ENCODE results near the gene IL1RAPL2. TPM values are rescaled to one million over a fixed set of nuclear protein-coding genes. Genes with fewer than 3 reads are reported as not detected.

IL1RAPL2 gene
- total RNA-seq, 2 donors from 2014 or later: not detected

- no peak for DNase-seq
- peaks cover 15% of the 10 kb centered on the region for H3K27me3 Mint-ChIP-seq (ENCODE audit: low read depth)
- no peaks in the 10 kb centered on the region for H3K36me3 Mint-ChIP-seq (ENCODE audit: insufficient read depth in 2 of 2)
- no peaks in the 10 kb centered on the region for H3K4me1 Mint-ChIP-seq (ENCODE audit: low read depth)
- no peak for ATAC-seq (replicated peaks in 1 of 2)
- H3K4me3 Mint-ChIP-seq: no peak overlapping the region
- H3K27ac Mint-ChIP-seq: no peak overlapping the region
- peaks cover 4 to 7% of the 10 kb centered on the region in 2 donors for H3K9me3 Mint-ChIP-seq
Measured at GRCh38 chrX:105458846-105459245, 892.8 kb downstream of the IL1RAPL2 start.

GRCh38 chrX:105460376-105460775 is 894.4 kb downstream of the IL1RAPL2 start:
- Mint-ChIP-seq H3K4me3 (no peak overlapping the region), H3K4me1 (ENCODE audit: low read depth) (no peaks in the 10 kb centered on the region), H3K36me3 (ENCODE audit: insufficient read depth in 2 of 2) (no peaks in the 10 kb centered on the region), H3K27me3 (ENCODE audit: low read depth) (peaks cover 15% of the 10 kb centered on the region), H3K9me3 (peaks cover 4 to 7% of the 10 kb centered on the region in 2 donors), H3K27ac (no peak overlapping the region)
- no peak for ATAC-seq (replicated peaks in 1 of 2)
- no peak for DNase-seq

- Mint-ChIP-seq H3K27ac (no peak overlapping the region), H3K4me1 (ENCODE audit: low read depth) (no peaks in the 10 kb centered on the region), H3K4me3 (no peak overlapping the region), H3K27me3 (ENCODE audit: low read depth) (peaks cover 12% of the 10 kb centered on the region), H3K36me3 (ENCODE audit: insufficient read depth in 2 of 2) (no peaks in the 10 kb centered on the region), H3K9me3 (peaks cover 1 to 7% of the 10 kb centered on the region in 2 donors)
- DNase-seq (no peak), ATAC-seq (replicated peaks in 1 of 2) (no peak)
Measured at GRCh38 chrX:105461016-105461415, 895.0 kb downstream of the IL1RAPL2 start.

- DNase-seq (no peak), ATAC-seq (replicated peaks in 1 of 2) (no peak)
- H3K4me3 Mint-ChIP-seq: no peak overlapping the region
- H3K36me3 Mint-ChIP-seq (ENCODE audit: insufficient read depth in 2 of 2): no peaks in the 10 kb centered on the region
- peaks cover 7% of the 10 kb centered on the region for H3K27me3 Mint-ChIP-seq (ENCODE audit: low read depth)
- H3K9me3 Mint-ChIP-seq: peaks cover 0 to 6% of the 10 kb centered on the region in 2 donors
- H3K4me1 Mint-ChIP-seq (ENCODE audit: low read depth): no peaks in the 10 kb centered on the region
- H3K27ac Mint-ChIP-seq: no peak overlapping the region
Measured at GRCh38 chrX:105462186-105462585, 896.2 kb downstream of the IL1RAPL2 start.

- H3K27me3 Mint-ChIP-seq (ENCODE audit: low read depth): peaks cover 12% of the 10 kb centered on the region
- DNase-seq (no peak), ATAC-seq (replicated peaks in 1 of 2) (no peak)
- H3K4me3 Mint-ChIP-seq: no peak overlapping the region
- peaks cover 3 to 5% of the 10 kb centered on the region in 2 donors for H3K9me3 Mint-ChIP-seq
- no peaks in the 10 kb centered on the region for H3K4me1 Mint-ChIP-seq (ENCODE audit: low read depth)
- no peak overlapping the region for H3K27ac Mint-ChIP-seq
- no peaks in the 10 kb centered on the region for H3K36me3 Mint-ChIP-seq (ENCODE audit: insufficient read depth in 2 of 2)
Measured at GRCh38 chrX:105463473-105463872, 897.5 kb downstream of the IL1RAPL2 start.

- Mint-ChIP-seq H3K9me3 (peaks cover 3 to 5% of the 10 kb centered on the region in 2 donors), H3K27ac (no peak overlapping the region), H3K36me3 (ENCODE audit: insufficient read depth in 2 of 2) (no peaks in the 10 kb centered on the region), H3K4me3 (no peak overlapping the region), H3K27me3 (ENCODE audit: low read depth) (peaks cover 12% of the 10 kb centered on the region), H3K4me1 (ENCODE audit: low read depth) (no peaks in the 10 kb centered on the region)
- DNase-seq: no peak
- no peak for ATAC-seq (replicated peaks in 1 of 2)
Measured at GRCh38 chrX:105464618-105465017, 898.6 kb downstream of the IL1RAPL2 start.

GRCh38 chrX:105468741-105469140 is 902.7 kb downstream of the IL1RAPL2 start:
- Mint-ChIP-seq H3K4me3 (no peak overlapping the region), H3K27me3 (ENCODE audit: low read depth) (peaks cover 11% of the 10 kb centered on the region), H3K9me3 (peaks cover 0 to 3% of the 10 kb centered on the region in 2 donors), H3K4me1 (ENCODE audit: low read depth) (no peaks in the 10 kb centered on the region), H3K27ac (no peak overlapping the region), H3K36me3 (ENCODE audit: insufficient read depth in 2 of 2) (no peaks in the 10 kb centered on the region)
- ATAC-seq (replicated peaks in 1 of 2) (no peak), DNase-seq (no peak)

- no peak for DNase-seq
Measured at GRCh38 chrX:105471597-105471996, 905.6 kb downstream of the IL1RAPL2 start.

GRCh38 chrX:105475801-105476200 is 909.8 kb downstream of the IL1RAPL2 start:
- ATAC-seq (replicated peaks in 1 of 2) (no peak), DNase-seq (no peak)
- Mint-ChIP-seq H3K4me3 (no peak overlapping the region), H3K27me3 (ENCODE audit: low read depth) (peaks cover 25% of the 10 kb centered on the region), H3K9me3 (peaks cover 2 to 4% of the 10 kb centered on the region in 2 donors), H3K27ac (no peak overlapping the region), H3K4me1 (ENCODE audit: low read depth) (no peaks in the 10 kb centered on the region), H3K36me3 (ENCODE audit: insufficient read depth in 2 of 2) (no peaks in the 10 kb centered on the region)

More at GRCh38 chrX:105471597-105471996, 905.6 kb downstream of the IL1RAPL2 start:
- no peak overlapping the region for H3K4me3 Mint-ChIP-seq
- peaks cover 0 to 3% of the 10 kb centered on the region in 2 donors for H3K9me3 Mint-ChIP-seq
- H3K4me1 Mint-ChIP-seq (ENCODE audit: low read depth): no peaks in the 10 kb centered on the region
- H3K36me3 Mint-ChIP-seq (ENCODE audit: insufficient read depth in 2 of 2): no peaks in the 10 kb centered on the region
- H3K27me3 Mint-ChIP-seq (ENCODE audit: low read depth): peaks cover 22% of the 10 kb centered on the region
- no peak for ATAC-seq (replicated peaks in 1 of 2)
- no peak overlapping the region for H3K27ac Mint-ChIP-seq

- Mint-ChIP-seq H3K36me3 (ENCODE audit: insufficient read depth in 2 of 2) (no peaks in the 10 kb centered on the region), H3K27ac (no peak overlapping the region), H3K4me3 (no peak overlapping the region), H3K27me3 (ENCODE audit: low read depth) (peaks cover 25% of the 10 kb centered on the region), H3K9me3 (peaks cover 2 to 4% of the 10 kb centered on the region in 2 donors), H3K4me1 (ENCODE audit: low read depth) (no peaks in the 10 kb centered on the region)
- ATAC-seq (replicated peaks in 1 of 2) (no peak), DNase-seq (no peak)
Measured at GRCh38 chrX:105477351-105477750, 911.4 kb downstream of the IL1RAPL2 start.

GRCh38 chrX:105480646-105481310 is 914.8 kb downstream of the IL1RAPL2 start:
- ATAC-seq (replicated peaks in 1 of 2): no peak
- Mint-ChIP-seq H3K9me3 (peaks cover 2 to 8% of the 10 kb centered on the region in 2 donors), H3K4me1 (ENCODE audit: low read depth) (no peaks in the 10 kb centered on the region), H3K36me3 (ENCODE audit: insufficient read depth in 2 of 2) (no peaks in the 10 kb centered on the region), H3K27me3 (ENCODE audit: low read depth) (peaks cover 19% of the 10 kb centered on the region), H3K27ac (no peak overlapping the region), H3K4me3 (no peak overlapping the region)
- no peak for DNase-seq

- no peaks in the 10 kb centered on the region for H3K36me3 Mint-ChIP-seq (ENCODE audit: insufficient read depth in 2 of 2)
Measured at GRCh38 chrX:105483011-105483410, 917.0 kb downstream of the IL1RAPL2 start.

GRCh38 chrX:105488716-105489115 is 922.7 kb downstream of the IL1RAPL2 start:
- no peak overlapping the region for H3K27ac Mint-ChIP-seq
- H3K4me1 Mint-ChIP-seq (ENCODE audit: low read depth): no peaks in the 10 kb centered on the region
- DNase-seq (no peak), ATAC-seq (replicated peaks in 1 of 2) (no peak)
- H3K9me3 Mint-ChIP-seq: peaks cover 0 to 2% of the 10 kb centered on the region in 2 donors
- no peak overlapping the region for H3K4me3 Mint-ChIP-seq
- no peaks in the 10 kb centered on the region for H3K27me3 Mint-ChIP-seq (ENCODE audit: low read depth)
- H3K36me3 Mint-ChIP-seq (ENCODE audit: insufficient read depth in 2 of 2): no peaks in the 10 kb centered on the region

More at GRCh38 chrX:105483011-105483410, 917.0 kb downstream of the IL1RAPL2 start:
- Mint-ChIP-seq H3K27ac (no peak overlapping the region), H3K9me3 (peaks cover 2 to 8% of the 10 kb centered on the region in 2 donors), H3K4me1 (ENCODE audit: low read depth) (no peaks in the 10 kb centered on the region), H3K4me3 (no peak overlapping the region), H3K27me3 (ENCODE audit: low read depth) (peaks cover 14% of the 10 kb centered on the region)
- ATAC-seq (replicated peaks in 1 of 2) (no peak), DNase-seq (no peak)

GRCh38 chrX:105495376-105495775 is 929.4 kb downstream of the IL1RAPL2 start:
- no peak for DNase-seq
- Mint-ChIP-seq H3K27ac (no peak overlapping the region), H3K36me3 (ENCODE audit: insufficient read depth in 2 of 2) (no peaks in the 10 kb centered on the region), H3K9me3 (no peaks in the 10 kb centered on the region), H3K27me3 (ENCODE audit: low read depth) (no peaks in the 10 kb centered on the region), H3K4me1 (ENCODE audit: low read depth) (no peaks in the 10 kb centered on the region), H3K4me3 (no peak overlapping the region)
- no peak for ATAC-seq (replicated peaks in 1 of 2)

All from activated T-cell treated with anti-CD3 and anti-CD28 coated beads, Interleukin-2, amount 50 U/mL, for 72 hours (primary cell).